Measurements from ENCODE around the gene MRPL37.

Gene MRPL37

DNA sequence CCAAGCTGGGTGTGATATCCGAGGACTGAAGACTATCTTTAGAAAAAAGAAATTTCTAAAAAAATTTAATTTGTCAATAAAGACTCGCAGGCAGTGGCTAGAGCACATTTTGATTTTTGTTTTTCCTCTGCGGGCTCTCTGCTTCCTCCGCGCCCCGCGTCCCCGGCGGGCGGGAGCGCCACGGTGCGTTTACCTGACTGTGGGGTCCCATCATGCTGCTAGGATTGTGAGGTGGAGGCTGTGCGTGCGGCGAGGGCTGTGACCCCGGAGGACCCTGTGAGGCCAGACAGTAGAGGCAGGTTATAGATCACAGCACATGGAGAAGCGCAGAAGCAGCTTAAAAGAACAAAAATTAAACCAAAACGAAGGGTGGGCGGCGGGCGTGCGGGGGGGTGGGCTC, 57.9 kb downstream of the MRPL37 start:
- no peak overlapping the region for H4K8ac ChIP-seq (ENCODE audit: low read depth, low read length)
- no peak overlapping the region for H2AFZ ChIP-seq (ENCODE audit: insufficient read depth, low read length, poor library complexity)
- no peaks in the 10 kb centered on the region for H3K79me1 ChIP-seq (ENCODE audit: low read length)
- no peak overlapping the region for H3K27ac ChIP-seq (ENCODE audit: low read depth, low read length)
- no peak overlapping the region for H2AK5ac ChIP-seq (ENCODE audit: low read length)
- no peak overlapping the region for H3K4me3 ChIP-seq (ENCODE audit: low read depth, low read length)
- no peaks in the 10 kb centered on the region for H3K27me3 ChIP-seq (ENCODE audit: insufficient read depth, low read length)
- DNase-seq: no peak
- no peak overlapping the region for H3K4ac ChIP-seq (ENCODE audit: low read depth, low read length)
- no peak overlapping the region for H2BK5ac ChIP-seq (ENCODE audit: low read depth, low read length, poor library complexity)
- H2BK12ac ChIP-seq (ENCODE audit: low read length): no peak overlapping the region
- H4K12ac ChIP-seq (ENCODE audit: low read depth, low read length): no peak overlapping the region
- no CpG with 5 or more reads among the region's 23 CpGs for WGBS (ENCODE audit: extremely low coverage, insufficient coverage, insufficient read length)
- no peak overlapping the region for H4K91ac ChIP-seq (ENCODE audit: low read depth, low read length)
- H3K36me3 ChIP-seq (ENCODE audit: control insufficient read depth in 1 of 2, insufficient read depth in 2 of 2, low read length in 2 of 2): peaks cover 14 to 18% of the 10 kb centered on the region in 2 experiments
- H3K4me1 ChIP-seq (ENCODE audit: control insufficient read depth in 1 of 2, insufficient read depth in 2 of 2, low read length in 2 of 2): peaks cover 11 to 15% of the 10 kb centered on the region in 2 experiments
- no peaks in the 10 kb centered on the region for H3K79me2 ChIP-seq (ENCODE audit: control insufficient read depth, insufficient read depth, low read length, poor library complexity)
- H2BK120ac ChIP-seq (ENCODE audit: insufficient read depth, low read length, poor library complexity): no peak overlapping the region
- no peak overlapping the region for H3K4me2 ChIP-seq (ENCODE audit: low read length)
- H3K9me3 ChIP-seq (ENCODE audit: insufficient read depth, low read depth, low read length): no peaks in the 10 kb centered on the region
- H3K9ac ChIP-seq (ENCODE audit: low read length): no peak overlapping the region
- no peak overlapping the region for H3K23ac ChIP-seq (ENCODE audit: low read length)
- no peak overlapping the region for H3K18ac ChIP-seq (ENCODE audit: low read length)
- no peak overlapping the region for H3K14ac ChIP-seq (ENCODE audit: low read length)

DNA sequence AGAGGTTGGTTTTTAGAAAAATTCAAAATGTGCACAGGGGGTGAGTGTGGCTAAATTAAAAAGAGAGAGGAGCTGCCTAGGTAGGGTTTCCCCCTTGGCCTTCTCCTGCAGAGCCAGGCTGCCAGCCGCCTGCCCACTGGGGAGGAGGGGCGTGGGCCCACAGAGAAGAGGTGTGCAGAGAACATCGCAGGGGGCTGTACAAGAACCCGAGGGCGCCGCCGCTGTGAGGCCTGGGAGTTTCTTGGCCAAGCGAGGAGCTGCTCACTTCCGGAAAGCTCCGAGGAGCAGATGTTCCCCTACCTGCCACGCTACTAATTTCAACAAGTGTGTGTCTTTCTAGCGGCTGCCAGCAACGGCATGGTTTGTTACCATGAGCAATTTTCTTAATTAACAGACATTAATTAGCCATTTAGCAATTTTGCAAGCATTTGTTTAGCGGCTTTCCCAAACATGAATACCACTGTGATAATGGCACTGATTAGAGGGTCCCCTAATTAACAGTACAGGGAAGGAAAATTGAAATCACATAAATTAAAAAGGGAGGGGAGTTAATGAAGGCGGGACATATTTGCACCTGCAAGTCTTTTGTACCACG, 59.7 kb downstream of the MRPL37 start:
- no peak overlapping the region for H2BK120ac ChIP-seq (ENCODE audit: insufficient read depth, low read length, poor library complexity)
- no CpG with 5 or more reads among the region's 16 CpGs for WGBS (ENCODE audit: extremely low coverage, insufficient coverage, insufficient read length)
- no peaks in the 10 kb centered on the region for H3K79me1 ChIP-seq (ENCODE audit: low read length)
- H4K8ac ChIP-seq (ENCODE audit: low read depth, low read length): no peak overlapping the region
- no peak overlapping the region for H4K12ac ChIP-seq (ENCODE audit: low read depth, low read length)
- no peak overlapping the region for H3K23ac ChIP-seq (ENCODE audit: low read length)
- no peak overlapping the region for H3K9ac ChIP-seq (ENCODE audit: low read length)
- peaks cover 22 to 26% of the 10 kb centered on the region in 2 experiments for H3K36me3 ChIP-seq (ENCODE audit: control insufficient read depth in 1 of 2, insufficient read depth in 2 of 2, low read length in 2 of 2)
- H2BK5ac ChIP-seq (ENCODE audit: low read depth, low read length, poor library complexity): no peak overlapping the region
- no peak overlapping the region for H4K91ac ChIP-seq (ENCODE audit: low read depth, low read length)
- H2AFZ ChIP-seq (ENCODE audit: insufficient read depth, low read length, poor library complexity): no peak overlapping the region
- H3K4me1 ChIP-seq (ENCODE audit: control insufficient read depth in 1 of 2, insufficient read depth in 2 of 2, low read length in 2 of 2): peaks cover 0 to 4% of the 10 kb centered on the region in 2 experiments
- H3K4me2 ChIP-seq (ENCODE audit: low read length): no peak overlapping the region
- H3K18ac ChIP-seq (ENCODE audit: low read length): no peak overlapping the region
- H2AK5ac ChIP-seq (ENCODE audit: low read length): no peak overlapping the region
- H3K14ac ChIP-seq (ENCODE audit: low read length): no peak overlapping the region
- no peak overlapping the region for H3K27ac ChIP-seq (ENCODE audit: low read depth, low read length)
- H3K27me3 ChIP-seq (ENCODE audit: insufficient read depth, low read length): no peaks in the 10 kb centered on the region
- H2BK12ac ChIP-seq (ENCODE audit: low read length): no peak overlapping the region
- H3K9me3 ChIP-seq (ENCODE audit: insufficient read depth, low read depth, low read length): no peaks in the 10 kb centered on the region
- no peak overlapping the region for H3K4ac ChIP-seq (ENCODE audit: low read depth, low read length)
- H3K79me2 ChIP-seq (ENCODE audit: control insufficient read depth, insufficient read depth, low read length, poor library complexity): no peaks in the 10 kb centered on the region
- DNase-seq: no peak
- no peak overlapping the region for H3K4me3 ChIP-seq (ENCODE audit: low read depth, low read length)

DNA sequence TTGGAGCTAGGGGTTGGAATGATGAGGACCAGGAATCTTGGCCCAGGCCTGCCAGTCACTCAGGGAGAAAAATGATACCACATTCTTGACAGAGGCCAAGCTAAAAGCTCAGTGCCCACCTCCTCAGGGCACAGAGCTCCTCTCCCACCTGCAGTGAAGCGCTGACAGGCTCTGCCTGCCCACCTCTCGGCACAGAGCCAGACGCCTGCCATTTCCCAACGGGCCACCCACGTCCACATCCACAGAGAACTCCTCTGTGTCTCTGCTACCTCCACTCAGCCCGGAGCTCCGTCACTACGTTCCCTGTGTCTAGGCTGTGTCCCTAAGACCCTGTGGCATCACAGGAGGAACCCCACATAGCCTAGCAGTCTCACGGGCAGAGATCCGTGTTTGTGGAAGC, 60.8 kb downstream of the MRPL37 start:
- no CpG with 5 or more reads among the region's 10 CpGs for WGBS (ENCODE audit: extremely low coverage, insufficient coverage, insufficient read length)
- Histone ChIP-seq H2BK120ac (ENCODE audit: insufficient read depth, low read length, poor library complexity) (no peak overlapping the region), H2AK5ac (ENCODE audit: low read length) (no peak overlapping the region)

DNA sequence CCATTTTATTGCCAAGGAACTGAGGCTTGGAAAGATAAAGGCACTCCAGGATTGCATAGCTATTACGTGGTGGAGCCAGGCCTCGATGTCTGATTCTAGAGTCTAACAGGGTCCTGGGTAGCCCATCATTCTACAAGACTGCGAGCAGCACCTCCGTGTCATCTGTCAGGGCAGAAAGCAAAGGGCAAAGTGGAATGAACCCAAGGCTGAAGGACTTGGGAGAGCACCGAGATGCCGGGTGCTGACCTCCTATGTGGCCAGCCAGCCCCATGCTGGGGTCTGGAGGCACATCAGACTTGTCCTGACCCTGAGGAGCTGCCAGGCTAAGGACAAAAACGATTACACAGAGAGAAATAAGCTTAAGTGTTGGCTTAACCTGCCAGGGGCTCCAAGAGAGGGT, 62.3 kb downstream of the MRPL37 start:
- H3K4me1 ChIP-seq (ENCODE audit: control insufficient read depth in 1 of 2, insufficient read depth in 2 of 2, low read length in 2 of 2): peaks cover 0 to 2% of the 10 kb centered on the region in 2 experiments
- H3K36me3 ChIP-seq (ENCODE audit: control insufficient read depth in 1 of 2, insufficient read depth in 2 of 2, low read length in 2 of 2): peaks cover 31 to 36% of the 10 kb centered on the region in 2 experiments
- no peak overlapping the region for H4K12ac ChIP-seq (ENCODE audit: low read depth, low read length)
- H3K4ac ChIP-seq (ENCODE audit: low read depth, low read length): no peak overlapping the region
- no peak overlapping the region for H2AFZ ChIP-seq (ENCODE audit: insufficient read depth, low read length, poor library complexity)
- no peak overlapping the region for H3K18ac ChIP-seq (ENCODE audit: low read length)
- no peaks in the 10 kb centered on the region for H3K27me3 ChIP-seq (ENCODE audit: insufficient read depth, low read length)
- no peak overlapping the region for H3K9ac ChIP-seq (ENCODE audit: low read length)
- H3K79me1 ChIP-seq (ENCODE audit: low read length): no peaks in the 10 kb centered on the region
- H4K8ac ChIP-seq (ENCODE audit: low read depth, low read length): no peak overlapping the region
- H3K4me3 ChIP-seq (ENCODE audit: low read depth, low read length): no peak overlapping the region
- no peaks in the 10 kb centered on the region for H3K79me2 ChIP-seq (ENCODE audit: control insufficient read depth, insufficient read depth, low read length, poor library complexity)
- no peak overlapping the region for H2AK5ac ChIP-seq (ENCODE audit: low read length)
- peak overlapping the region; percentile 7 for H2BK12ac ChIP-seq (ENCODE audit: low read length)
- H3K9me3 ChIP-seq (ENCODE audit: insufficient read depth, low read depth, low read length): no peaks in the 10 kb centered on the region
- H3K23ac ChIP-seq (ENCODE audit: low read length): no peak overlapping the region
- no peak overlapping the region for H3K27ac ChIP-seq (ENCODE audit: low read depth, low read length)
- H3K14ac ChIP-seq (ENCODE audit: low read length): no peak overlapping the region
- H2BK120ac ChIP-seq (ENCODE audit: insufficient read depth, low read length, poor library complexity): no peak overlapping the region
- H3K4me2 ChIP-seq (ENCODE audit: low read length): no peak overlapping the region
- WGBS (ENCODE audit: extremely low coverage, insufficient coverage, insufficient read length): no CpG with 5 or more reads among the region's 7 CpGs
- no peak overlapping the region for H4K91ac ChIP-seq (ENCODE audit: low read depth, low read length)
- H2BK5ac ChIP-seq (ENCODE audit: low read depth, low read length, poor library complexity): no peak overlapping the region
- no peak for DNase-seq

More for the DNA sequence above, 60.8 kb downstream of the MRPL37 start:
- Histone ChIP-seq H3K4me1 (ENCODE audit: control insufficient read depth in 1 of 2, insufficient read depth in 2 of 2, low read length in 2 of 2) (peaks cover 0 to 4% of the 10 kb centered on the region in 2 experiments), H2BK12ac (ENCODE audit: low read length) (no peak overlapping the region), H3K4me3 (ENCODE audit: low read depth, low read length) (no peak overlapping the region), H3K4ac (ENCODE audit: low read depth, low read length) (peak overlapping the region; percentile 9), H3K4me2 (ENCODE audit: low read length) (no peak overlapping the region), H4K91ac (ENCODE audit: low read depth, low read length) (no peak overlapping the region), H2BK5ac (ENCODE audit: low read depth, low read length, poor library complexity) (no peak overlapping the region), H3K23ac (ENCODE audit: low read length) (no peak overlapping the region), H4K8ac (ENCODE audit: low read depth, low read length) (no peak overlapping the region), H3K79me2 (ENCODE audit: control insufficient read depth, insufficient read depth, low read length, poor library complexity) (no peaks in the 10 kb centered on the region), H3K27me3 (ENCODE audit: insufficient read depth, low read length) (no peaks in the 10 kb centered on the region), H3K9ac (ENCODE audit: low read length) (no peak overlapping the region), H3K27ac (ENCODE audit: low read depth, low read length) (no peak overlapping the region), H3K36me3 (ENCODE audit: control insufficient read depth in 1 of 2, insufficient read depth in 2 of 2, low read length in 2 of 2) (peaks cover 24 to 31% of the 10 kb centered on the region in 2 experiments), H3K79me1 (ENCODE audit: low read length) (no peaks in the 10 kb centered on the region), H3K9me3 (ENCODE audit: insufficient read depth, low read depth, low read length) (no peaks in the 10 kb centered on the region), H2AFZ (ENCODE audit: insufficient read depth, low read length, poor library complexity) (no peak overlapping the region), H3K14ac (ENCODE audit: low read length) (no peak overlapping the region), H4K12ac (ENCODE audit: low read depth, low read length) (no peak overlapping the region), H3K18ac (ENCODE audit: low read length) (no peak overlapping the region)
- no peak for DNase-seq

All from trophoblast cell (in vitro differentiated cells and primary cell).